ENCODE measurements around the gene BMP6. TPM values are rescaled to one million over a fixed set of nuclear protein-coding genes. Genes with fewer than 3 reads are reported as not detected.

BMP6 gene
- total RNA-seq, 2 donors from 2014 or later: 10.4 to 19.1 TPM

DNA sequence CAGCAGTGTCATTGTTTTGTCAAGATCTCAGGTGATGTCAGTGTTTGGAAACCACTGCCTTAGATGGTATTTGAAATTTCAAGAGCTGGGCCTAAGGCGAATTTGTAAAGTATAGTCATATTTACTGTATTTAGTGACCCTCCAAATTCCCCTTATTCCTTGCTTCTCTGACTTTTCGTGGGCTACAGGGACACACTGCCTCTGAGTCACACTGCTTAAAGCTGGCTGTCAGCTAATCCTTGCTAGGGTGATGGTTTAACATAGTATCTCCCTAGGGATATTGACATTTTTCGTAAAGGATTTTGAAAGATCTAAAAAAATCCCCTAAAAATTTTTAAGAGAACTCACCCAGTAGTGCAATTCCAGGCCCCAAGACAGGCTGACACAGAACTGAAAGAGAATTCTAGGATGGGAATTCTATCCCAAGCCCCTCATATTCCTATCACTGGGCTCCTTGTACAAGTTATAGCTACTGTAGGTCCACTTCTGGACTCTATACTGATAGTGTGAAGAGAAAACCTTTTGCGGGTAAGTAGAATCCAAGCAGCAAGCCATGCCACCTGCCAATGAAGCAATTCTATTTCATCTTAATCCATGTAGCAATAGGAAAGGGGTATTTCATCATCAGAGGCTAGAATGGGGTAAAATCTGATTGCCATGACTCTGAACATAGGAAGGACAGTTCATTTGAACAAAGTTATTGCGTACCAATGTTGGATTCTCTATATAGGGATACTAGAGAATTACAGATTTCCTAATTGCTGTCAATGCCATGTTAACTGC, 4.3 kb downstream of the BMP6 start:
- no peaks in the 10 kb centered on the region for H3K36me3 ChIP-seq
- no peak for DNase-seq (ENCODE audit: low spot score)
- H3K27me3 ChIP-seq: peaks cover 9 to 12% of the 10 kb centered on the region in 2 donors
- H3K4me1 ChIP-seq: peaks cover 0 to 31% of the 10 kb centered on the region in 2 donors
- no peak overlapping the region for H3K4me3 ChIP-seq
- no peak overlapping the region for H3K27ac ChIP-seq
- no peaks in the 10 kb centered on the region for H3K9me3 ChIP-seq
- TF ChIP-seq, protein P1, sequence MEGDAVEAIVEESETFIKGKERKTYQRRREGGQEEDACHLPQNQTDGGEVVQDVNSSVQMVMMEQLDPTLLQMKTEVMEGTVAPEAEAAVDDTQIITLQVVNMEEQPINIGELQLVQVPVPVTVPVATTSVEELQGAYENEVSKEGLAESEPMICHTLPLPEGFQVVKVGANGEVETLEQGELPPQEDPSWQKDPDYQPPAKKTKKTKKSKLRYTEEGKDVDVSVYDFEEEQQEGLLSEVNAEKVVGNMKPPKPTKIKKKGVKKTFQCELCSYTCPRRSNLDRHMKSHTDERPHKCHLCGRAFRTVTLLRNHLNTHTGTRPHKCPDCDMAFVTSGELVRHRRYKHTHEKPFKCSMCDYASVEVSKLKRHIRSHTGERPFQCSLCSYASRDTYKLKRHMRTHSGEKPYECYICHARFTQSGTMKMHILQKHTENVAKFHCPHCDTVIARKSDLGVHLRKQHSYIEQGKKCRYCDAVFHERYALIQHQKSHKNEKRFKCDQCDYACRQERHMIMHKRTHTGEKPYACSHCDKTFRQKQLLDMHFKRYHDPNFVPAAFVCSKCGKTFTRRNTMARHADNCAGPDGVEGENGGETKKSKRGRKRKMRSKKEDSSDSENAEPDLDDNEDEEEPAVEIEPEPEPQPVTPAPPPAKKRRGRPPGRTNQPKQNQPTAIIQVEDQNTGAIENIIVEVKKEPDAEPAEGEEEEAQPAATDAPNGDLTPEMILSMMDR (IDR thresholded peaks at IDR 0.05): no peak

DNA sequence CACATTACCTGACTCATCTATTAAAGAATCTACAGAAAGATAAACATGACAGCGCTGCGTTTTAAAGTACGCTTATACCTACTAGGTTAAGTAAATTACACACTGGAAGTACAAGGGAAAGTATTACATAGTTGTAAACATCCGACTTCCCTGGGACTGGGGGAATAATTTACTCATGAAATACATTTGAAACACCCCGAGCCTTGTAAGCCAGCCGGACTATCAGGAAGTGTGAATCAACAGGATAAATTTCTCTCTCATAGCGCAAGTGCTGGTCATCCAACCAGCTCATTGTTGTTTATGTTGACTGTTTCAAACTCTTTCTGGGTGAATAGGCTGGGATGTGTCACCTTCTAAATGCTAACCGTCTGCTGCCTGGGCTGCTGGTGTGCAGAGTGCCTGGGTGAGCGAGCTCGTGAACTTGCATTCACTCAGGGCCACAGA, 4.9 kb downstream of the BMP6 start:
- no peaks in the 10 kb centered on the region for H3K9me3 ChIP-seq
- H3K36me3 ChIP-seq: no peaks in the 10 kb centered on the region
- peaks cover 0 to 31% of the 10 kb centered on the region in 2 donors for H3K4me1 ChIP-seq
- H3K4me3 ChIP-seq: no peak overlapping the region
- H3K27me3 ChIP-seq: peaks cover 9 to 12% of the 10 kb centered on the region in 2 donors
- DNase-seq (ENCODE audit: low spot score): no peak
- TF ChIP-seq, protein P1 (IDR thresholded peaks at IDR 0.05): no peak
- H3K27ac ChIP-seq: no peak overlapping the region

DNA sequence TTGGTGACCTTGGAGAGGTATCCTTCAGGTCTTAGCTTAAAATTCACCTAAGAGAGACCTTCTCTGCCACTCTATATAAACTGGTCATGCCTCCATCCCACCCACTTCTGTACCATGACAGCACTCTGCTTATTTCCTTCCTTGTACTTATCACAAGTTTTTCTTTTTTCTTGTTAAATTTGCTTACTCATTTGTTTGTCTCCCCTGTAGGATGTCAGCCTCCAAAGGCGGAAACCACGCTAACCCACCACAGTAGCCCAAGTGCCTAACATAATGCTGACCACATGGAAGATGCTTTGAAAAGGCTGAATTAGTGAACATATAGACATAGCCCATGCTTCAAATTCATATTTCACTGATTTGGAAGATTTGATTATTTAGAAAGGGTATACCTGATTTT, 5.4 kb downstream of the BMP6 start:
- Histone ChIP-seq H3K36me3 (no peaks in the 10 kb centered on the region), H3K4me1 (peaks cover 0 to 27% of the 10 kb centered on the region in 2 donors), H3K4me3 (no peak overlapping the region), H3K9me3 (no peaks in the 10 kb centered on the region), H3K27me3 (peaks cover 9 to 12% of the 10 kb centered on the region in 2 donors), H3K27ac (no peak overlapping the region)
- TF ChIP-seq, protein P1 (IDR thresholded peaks at IDR 0.05): no peak
- DNase-seq (ENCODE audit: low spot score): no peak

DNA sequence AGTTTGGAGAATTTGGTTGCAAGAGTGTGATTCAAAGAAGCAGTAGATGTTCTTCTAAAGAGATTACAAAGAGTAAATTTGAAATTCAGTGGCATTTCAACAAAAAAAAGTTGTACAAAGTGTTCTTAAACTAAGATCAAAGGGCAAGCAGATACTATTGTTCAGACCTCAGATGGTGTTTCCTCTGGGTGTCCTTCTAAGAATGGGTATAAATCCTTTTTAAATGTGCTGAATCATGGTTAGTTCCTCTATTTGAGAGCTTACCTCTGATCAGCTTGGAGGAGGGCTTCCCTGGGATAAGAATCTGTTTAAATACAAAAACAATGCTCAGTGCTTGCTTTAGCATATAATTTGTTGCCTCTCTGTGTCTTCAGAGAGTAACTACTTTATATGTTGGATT, 6.3 kb downstream of the BMP6 start:
- H3K27ac ChIP-seq: no peak overlapping the region
- no peaks in the 10 kb centered on the region for H3K9me3 ChIP-seq
- TF ChIP-seq, protein P1 (IDR thresholded peaks at IDR 0.05): no peak
- H3K4me3 ChIP-seq: no peak overlapping the region
- DNase-seq (ENCODE audit: low spot score): no peak
- H3K4me1 ChIP-seq: peaks cover 0 to 20% of the 10 kb centered on the region in 2 donors
- peaks cover 9 to 11% of the 10 kb centered on the region in 2 donors for H3K27me3 ChIP-seq
- H3K36me3 ChIP-seq: no peaks in the 10 kb centered on the region

DNA sequence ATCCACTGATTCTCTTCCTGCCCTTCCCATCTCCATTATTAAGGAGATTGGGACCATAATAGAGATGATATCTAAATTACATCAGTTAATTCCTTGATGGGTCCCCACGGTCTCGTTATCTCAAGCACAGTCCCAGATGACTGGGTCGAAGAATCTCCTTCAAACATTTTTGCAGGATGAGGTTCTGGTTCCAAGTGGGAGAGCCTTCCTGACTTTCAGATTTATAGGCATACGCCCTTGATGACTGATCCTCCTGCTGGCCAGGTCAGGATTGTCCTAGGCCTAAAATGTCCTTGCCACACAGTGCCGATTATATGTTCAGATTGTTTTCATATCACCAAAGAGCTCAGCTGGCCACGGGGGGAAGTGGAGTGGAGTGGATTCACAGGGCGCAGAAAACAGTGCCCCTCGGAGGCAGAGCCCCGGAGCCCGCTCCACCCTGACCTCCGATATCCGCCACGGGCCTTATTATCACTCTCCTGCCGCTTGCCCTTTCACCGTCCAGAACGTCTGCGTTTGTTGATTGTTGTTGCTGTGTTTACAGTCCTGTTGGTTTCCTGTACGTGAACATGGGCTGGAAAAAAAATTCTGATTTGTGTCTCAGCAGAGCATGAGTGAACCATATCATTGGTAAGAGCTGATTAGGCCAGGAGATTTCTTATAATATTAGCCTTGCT, 8.9 kb downstream of the BMP6 start:
- TF ChIP-seq, protein P1 (IDR thresholded peaks at IDR 0.05): no peak
- H3K36me3 ChIP-seq: no peaks in the 10 kb centered on the region
- no peaks in the 10 kb centered on the region for H3K27me3 ChIP-seq
- H3K4me3 ChIP-seq: no peak overlapping the region
- no peak overlapping the region for H3K27ac ChIP-seq
- DNase-seq (ENCODE audit: low spot score): no peak
- H3K9me3 ChIP-seq: no peaks in the 10 kb centered on the region
- no peaks in the 10 kb centered on the region for H3K4me1 ChIP-seq
